Esophagus muscularis mucosa (tissue), 4 donors: ENCODE measurements around the gene DSCAM. TPM values are rescaled to one million over a fixed set of nuclear protein-coding genes. Genes with fewer than 3 reads are reported as not detected.

Experiments used
- DNase-seq: peaks from one replicate; pipeline ENCODE4 v3.0.0-alpha.2; 2017; ENCODE audit errors: extremely low spot score
- H3K27ac ChIP-seq, 4 donors: fragments of 200-600 bp; sonication (generic); replicated peaks in 1 of 4; 1 replicate in 3 of 4; 2 replicates in 1 of 4; pipeline ENCODE4 v1.5.1; 2016 to 2019; ENCODE audit warnings: mild to moderate bottlenecking in 1 of 4
- H3K27me3 ChIP-seq, 4 donors: fragments of 200-600 bp; sonication (generic); one replicate each; pipeline versions ENCODE4 v1.5.1 to v1.6.0; 2016 to 2019
- H3K36me3 ChIP-seq, 4 donors: fragments of 200-600 bp; sonication (generic); one replicate each; pipeline ENCODE4 v1.5.1; 2016 to 2019
- H3K4me1 ChIP-seq, 4 donors: fragments of 200-600 bp; sonication (generic); one replicate each; pipeline ENCODE4 v1.5.1; 2016 to 2019
- H3K4me3 ChIP-seq, 4 donors: fragments of 200-600 bp; sonication (generic); 1 replicate in 2 of 4; 2 replicates in 2 of 4; pipeline ENCODE4 v1.5.1; 2016 to 2019; ENCODE audit warnings: mild to moderate bottlenecking in 4 of 4, moderate library complexity in 1 of 4
- H3K9me3 ChIP-seq, 4 donors: fragments of 200-600 bp; sonication (generic); 1 replicate in 3 of 4; 2 replicates in 1 of 4; pipeline ENCODE4 v1.5.1; 2016 to 2019
- EP300 ChIP-seq: sonication (generic); formaldehyde crosslinking; IDR thresholded peaks from one replicate; pipeline ENCODE4 v1.6.1; 2017; ENCODE audit warnings: antibody characterized with exemption
- POLR2A ChIP-seq: fragments of 450-650 bp; IDR thresholded peaks from one replicate; pipeline ENCODE4 v1.6.1; 2017; ENCODE audit warnings: antibody characterized with exemption, moderate library complexity, mild to moderate bottlenecking, low read depth
- POLR2AphosphoS5 ChIP-seq, 2 donors: sonication (generic); formaldehyde crosslinking; IDR thresholded peaks; one replicate each; pipeline ENCODE4 v1.6.1; 2017; ENCODE audit warnings: antibody characterized with exemption in 2 of 2
- WGBS: methylation state at CpG from one replicate; pipeline ENCODE4 v1.1.5; 2018; 5-methylcytosine and 5-hydroxymethylcytosine counted together
- intact Hi-C: fragments of 100-400 bp; cut with DNase I; formaldehyde crosslinking; loops from one replicate; pipeline ENCODE4 v1.15.1; 2023
- total RNA-seq, 4 donors: library from RNA; depleted of rRNA; stranded (reverse); fragments of >200 nt; gene quantifications; one replicate each; pipeline versions ENCODE4 v1.1.0 to v1.2.1, GENCODE V29; 2016
- TF ChIP-seq, protein P1 (sequence below), 3 experiments: fragments of 200-600 bp in 2 of 3; fragments of 450-650 bp in 1 of 3; sonication (generic) in 2 of 3; IDR thresholded peaks; one replicate each; pipeline ENCODE4 v1.5.1; 2017 to 2019; ENCODE audit warnings: antibody characterized with exemption in 3 of 3, mild to moderate bottlenecking in 2 of 3, moderate library complexity in 1 of 3

The DSCAM gene
- total RNA-seq, 4 donors from 2014 or later: 0.06 to 0.42 (median 0.17) TPM; not detected in 1

DNA sequence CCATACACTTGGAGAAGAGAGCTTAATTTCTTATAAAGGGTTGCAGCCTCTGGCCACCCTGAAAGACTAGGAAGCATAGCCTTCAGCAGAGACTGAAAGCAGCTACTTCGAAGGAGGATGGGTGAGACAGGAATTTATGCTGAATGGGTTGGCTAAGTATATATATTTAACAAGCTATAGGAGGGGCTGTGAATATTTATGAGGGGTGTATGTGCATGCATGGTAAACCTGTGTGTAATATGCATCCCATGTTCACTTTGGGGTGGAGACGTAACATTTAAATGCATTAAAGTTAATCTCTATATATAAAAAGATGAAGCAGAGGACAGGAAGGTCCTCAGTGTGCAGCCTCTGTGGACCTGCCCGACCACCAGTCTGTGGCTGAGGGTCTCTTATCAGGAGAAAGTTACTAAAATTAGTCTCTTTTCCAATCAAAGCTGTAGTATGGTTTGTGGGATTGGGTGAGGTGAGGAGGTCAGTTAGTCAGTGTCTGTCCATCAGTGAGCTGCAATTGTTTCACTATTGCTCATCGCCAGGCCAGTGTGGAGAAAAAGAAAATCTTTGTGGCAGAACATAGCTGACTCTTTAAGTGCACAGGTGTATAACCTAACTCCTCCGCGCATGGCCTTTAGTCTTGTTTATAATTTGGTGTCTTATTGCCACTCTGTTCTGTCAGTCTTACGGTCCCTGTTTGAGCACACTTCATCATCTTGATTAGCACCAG, 35.4 kb upstream of the DSCAM start:
- intact Hi-C loops: no loop called here
- Histone ChIP-seq H3K36me3 (no peaks in the 10 kb centered on the region), H3K27me3 (no peaks in the 10 kb centered on the region), H3K4me1 (no peaks in the 10 kb centered on the region), H3K27ac (no peak overlapping the region), H3K4me3 (no peak overlapping the region), H3K9me3 (no peaks in the 10 kb centered on the region)
- TF ChIP-seq POLR2A (no peak), EP300 (no peak), POLR2AphosphoS5 (IDR thresholded peaks at IDR 0.05) (no peak)
- TF ChIP-seq, protein P1, sequence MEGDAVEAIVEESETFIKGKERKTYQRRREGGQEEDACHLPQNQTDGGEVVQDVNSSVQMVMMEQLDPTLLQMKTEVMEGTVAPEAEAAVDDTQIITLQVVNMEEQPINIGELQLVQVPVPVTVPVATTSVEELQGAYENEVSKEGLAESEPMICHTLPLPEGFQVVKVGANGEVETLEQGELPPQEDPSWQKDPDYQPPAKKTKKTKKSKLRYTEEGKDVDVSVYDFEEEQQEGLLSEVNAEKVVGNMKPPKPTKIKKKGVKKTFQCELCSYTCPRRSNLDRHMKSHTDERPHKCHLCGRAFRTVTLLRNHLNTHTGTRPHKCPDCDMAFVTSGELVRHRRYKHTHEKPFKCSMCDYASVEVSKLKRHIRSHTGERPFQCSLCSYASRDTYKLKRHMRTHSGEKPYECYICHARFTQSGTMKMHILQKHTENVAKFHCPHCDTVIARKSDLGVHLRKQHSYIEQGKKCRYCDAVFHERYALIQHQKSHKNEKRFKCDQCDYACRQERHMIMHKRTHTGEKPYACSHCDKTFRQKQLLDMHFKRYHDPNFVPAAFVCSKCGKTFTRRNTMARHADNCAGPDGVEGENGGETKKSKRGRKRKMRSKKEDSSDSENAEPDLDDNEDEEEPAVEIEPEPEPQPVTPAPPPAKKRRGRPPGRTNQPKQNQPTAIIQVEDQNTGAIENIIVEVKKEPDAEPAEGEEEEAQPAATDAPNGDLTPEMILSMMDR (IDR thresholded peaks at IDR 0.05): no peak
- WGBS: 93% methylated on average over 7 of the region's 7 CpGs
- peak; percentile 66 for DNase-seq

DNA sequence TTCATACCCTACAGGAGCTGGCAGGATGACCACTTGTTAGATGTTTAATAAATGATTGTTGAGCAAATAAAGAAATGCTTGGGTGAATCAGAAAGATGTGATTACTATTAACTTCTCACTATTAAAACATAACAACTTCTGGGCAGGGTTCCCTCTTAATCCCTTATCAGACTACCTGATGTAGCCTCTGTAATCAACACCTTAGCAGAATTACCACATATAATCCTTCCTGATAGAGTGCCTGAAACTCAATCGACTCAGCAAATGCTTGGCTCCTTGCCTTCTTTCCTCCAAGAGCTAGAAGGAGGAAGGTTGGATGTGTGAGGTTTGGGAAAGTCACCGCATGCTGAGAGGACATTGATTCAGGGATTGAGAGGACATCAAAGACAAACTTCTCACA, 34.8 kb upstream of the DSCAM start:
- Histone ChIP-seq H3K9me3 (no peaks in the 10 kb centered on the region), H3K27ac (no peak overlapping the region), H3K36me3 (no peaks in the 10 kb centered on the region), H3K4me3 (no peak overlapping the region), H3K4me1 (no peaks in the 10 kb centered on the region), H3K27me3 (no peaks in the 10 kb centered on the region)
- no peak for TF ChIP-seq EP300
- TF ChIP-seq, protein P1 (IDR thresholded peaks at IDR 0.05): no peak
- no peak for TF ChIP-seq POLR2AphosphoS5 (IDR thresholded peaks at IDR 0.05)
- TF ChIP-seq POLR2A: no peak
- peak; percentile 50 for DNase-seq
- WGBS: 77% methylated on average over 2 of the region's 2 CpGs
- intact Hi-C loops: no loop called here

DNA sequence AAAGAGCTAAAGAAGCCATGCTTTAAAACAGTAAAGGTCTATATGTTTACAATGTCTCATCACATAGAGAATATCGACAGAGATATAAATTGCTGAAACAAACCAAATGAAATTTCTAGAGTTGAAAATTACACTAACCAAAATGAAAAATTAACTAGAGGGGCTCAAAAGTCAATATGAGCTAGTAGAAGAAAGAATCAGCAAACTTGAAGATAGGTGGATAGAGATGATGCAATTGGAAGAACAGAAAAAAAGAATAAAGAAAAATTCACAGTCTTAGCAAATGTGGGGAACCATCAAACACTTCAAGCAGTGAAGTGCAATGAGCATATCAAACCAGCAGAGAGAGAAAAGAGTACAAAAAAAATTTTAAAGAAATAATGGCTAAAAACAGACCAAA, 24.1 kb upstream of the DSCAM start:
- Histone ChIP-seq H3K27me3 (peaks cover 0 to 3% (median 0%) of the 10 kb centered on the region in 4 donors), H3K4me1 (no peaks in the 10 kb centered on the region), H3K4me3 (no peak overlapping the region), H3K36me3 (no peaks in the 10 kb centered on the region), H3K27ac (no peak overlapping the region), H3K9me3 (peaks cover 0 to 18% (median 3%) of the 10 kb centered on the region in 4 donors)
- DNase-seq: no peak
- 97% methylated on average over 1 of the region's 1 CpG for WGBS
- intact Hi-C loops: no loop called here
- no peak for TF ChIP-seq POLR2A
- no peak for TF ChIP-seq POLR2AphosphoS5 (IDR thresholded peaks at IDR 0.05)
- TF ChIP-seq, protein P1 (IDR thresholded peaks at IDR 0.05): no peak
- no peak for TF ChIP-seq EP300

DNA sequence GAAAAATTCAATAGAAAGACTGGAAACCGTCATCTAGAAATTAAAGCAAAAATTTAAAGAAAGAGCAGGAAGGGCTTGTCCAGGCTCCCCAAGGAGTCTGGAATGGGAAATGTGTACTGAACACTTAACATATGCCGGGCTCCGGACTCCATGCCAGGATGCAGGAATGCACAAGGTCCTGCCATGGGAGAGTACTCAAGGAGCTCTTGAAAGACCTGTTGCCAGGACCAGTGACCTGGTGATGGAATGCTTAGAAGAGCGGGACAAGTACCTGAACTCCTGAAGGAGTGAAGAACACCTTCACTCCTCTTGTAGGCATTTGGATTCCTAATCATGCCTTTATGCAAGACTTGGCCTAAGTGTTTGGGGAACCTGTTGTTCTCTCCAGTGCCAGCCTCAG, 16.9 kb upstream of the DSCAM start:
- Histone ChIP-seq H3K27ac (no peak overlapping the region), H3K4me1 (no peaks in the 10 kb centered on the region), H3K36me3 (no peaks in the 10 kb centered on the region), H3K27me3 (peaks cover 0 to 3% (median 0%) of the 10 kb centered on the region in 4 donors), H3K4me3 (no peak overlapping the region), H3K9me3 (peaks cover 0 to 5% (median 0%) of the 10 kb centered on the region in 4 donors)
- TF ChIP-seq, protein P1 (IDR thresholded peaks at IDR 0.05): no peak
- TF ChIP-seq POLR2A (no peak), EP300 (no peak), POLR2AphosphoS5 (IDR thresholded peaks at IDR 0.05) (no peak)
- 90% methylated on average over 4 of the region's 4 CpGs for WGBS
- DNase-seq: no peak
- intact Hi-C loops: no loop called here

DNA sequence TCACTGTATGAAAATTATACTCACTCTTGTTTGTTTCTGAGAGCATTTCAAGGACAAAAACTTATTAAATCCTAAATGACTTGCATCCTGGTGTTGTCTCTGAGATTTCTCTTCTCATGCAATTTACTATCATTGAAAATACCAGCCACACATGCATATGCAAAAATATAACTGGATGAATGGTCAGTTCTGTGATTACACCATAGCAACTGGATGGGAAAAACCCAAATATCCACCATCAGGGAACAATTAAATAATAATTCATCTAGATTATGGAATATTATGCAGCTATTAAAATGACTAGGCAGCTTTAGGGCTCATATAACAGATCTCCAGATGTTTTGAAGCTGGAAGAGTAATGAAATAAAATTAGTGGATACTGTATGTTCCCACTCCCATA, 11.6 kb upstream of the DSCAM start:
- Histone ChIP-seq H3K9me3 (peaks cover 0 to 10% (median 0%) of the 10 kb centered on the region in 4 donors), H3K36me3 (no peaks in the 10 kb centered on the region), H3K27ac (no peak overlapping the region), H3K27me3 (no peaks in the 10 kb centered on the region), H3K4me1 (no peaks in the 10 kb centered on the region), H3K4me3 (no peak overlapping the region)
- intact Hi-C loops: no loop called here
- no peak for TF ChIP-seq POLR2A
- TF ChIP-seq, protein P1 (IDR thresholded peaks at IDR 0.05): no peak
- TF ChIP-seq POLR2AphosphoS5 (IDR thresholded peaks at IDR 0.05): no peak
- TF ChIP-seq EP300: no peak
- no peak for DNase-seq
